Hematopoietic multipotent progenitor cell treated with erythropoietin and hydrocortisone succinate and interleukin-3 and kit ligand, for 4 days (in vitro differentiated cells): ENCODE results near the gene TSR3.

Source experiments
- DNase-seq: peaks from one replicate; pipeline ENCODE4 v3.0.0-alpha.2; 2015

The TSR3 gene

DNA sequence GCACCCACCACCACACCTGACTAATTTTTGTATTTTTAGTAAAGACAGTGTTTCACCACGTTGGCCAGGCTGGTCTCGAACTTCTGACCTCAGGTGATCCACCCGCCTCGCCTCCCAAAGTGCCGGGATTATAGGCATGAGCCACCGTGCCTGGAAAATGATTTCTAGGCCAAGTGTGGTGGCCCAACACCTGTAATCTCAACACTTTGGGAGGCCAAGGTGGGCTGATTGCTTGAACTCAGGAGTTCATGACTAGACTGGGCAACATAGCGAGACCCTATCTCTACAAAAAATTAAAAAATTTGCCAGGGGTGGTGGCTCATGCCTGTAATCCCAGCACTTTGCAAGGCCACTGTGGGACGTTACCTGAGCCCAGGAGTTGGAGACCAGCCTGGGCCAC is 29.3 kb downstream of the TSR3 start:
- no peak for DNase-seq

DNA sequence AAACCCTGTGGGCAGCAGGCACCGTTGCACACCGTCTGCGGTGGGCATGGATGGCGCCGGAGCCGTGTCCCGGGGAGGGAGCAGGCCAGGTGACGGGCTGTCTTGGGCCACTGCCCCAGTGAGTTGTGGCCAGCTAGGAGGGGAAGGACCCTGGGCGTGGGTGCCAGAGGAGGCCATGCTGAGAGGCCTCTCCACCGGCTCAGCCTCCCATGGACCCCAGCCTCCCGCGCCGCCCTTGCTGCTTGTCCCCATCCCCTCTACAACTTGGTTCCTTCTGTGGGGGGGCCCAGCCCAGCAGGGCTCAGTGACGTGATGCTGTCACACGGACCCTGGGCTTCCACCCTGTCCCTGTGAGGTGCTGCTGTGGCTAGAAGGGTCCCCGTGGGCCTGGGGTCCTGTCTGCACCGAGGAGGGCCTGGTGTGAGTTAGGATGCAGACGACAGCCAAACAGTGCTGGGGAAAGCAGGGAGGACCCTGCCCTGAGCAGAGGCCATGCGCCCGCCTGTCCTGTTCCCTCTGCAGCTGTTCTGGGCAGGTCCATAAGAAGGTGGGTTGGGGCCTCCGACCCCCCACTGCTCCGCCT is 30.9 kb downstream of the TSR3 start:
- DNase-seq, result no peak

DNA sequence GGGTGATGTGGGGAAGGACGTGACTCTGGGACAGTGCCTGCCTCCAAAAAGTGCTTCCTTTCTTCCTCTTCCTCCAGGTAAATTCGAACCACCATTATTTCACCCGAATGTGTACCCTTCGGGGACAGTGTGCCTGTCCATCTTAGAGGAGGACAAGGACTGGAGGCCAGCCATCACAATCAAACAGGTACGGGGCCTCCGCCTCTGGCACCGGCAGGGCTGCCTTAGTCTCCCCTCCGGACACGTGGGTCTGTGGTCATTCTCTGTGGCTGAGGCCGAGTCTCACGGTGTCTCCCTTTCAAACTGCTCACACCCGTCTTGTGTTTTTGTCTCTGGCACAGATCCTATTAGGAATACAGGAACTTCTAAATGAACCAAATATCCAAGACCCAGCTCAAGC is 31.6 kb downstream of the TSR3 start:
- DNase-seq, result no peak

DNA sequence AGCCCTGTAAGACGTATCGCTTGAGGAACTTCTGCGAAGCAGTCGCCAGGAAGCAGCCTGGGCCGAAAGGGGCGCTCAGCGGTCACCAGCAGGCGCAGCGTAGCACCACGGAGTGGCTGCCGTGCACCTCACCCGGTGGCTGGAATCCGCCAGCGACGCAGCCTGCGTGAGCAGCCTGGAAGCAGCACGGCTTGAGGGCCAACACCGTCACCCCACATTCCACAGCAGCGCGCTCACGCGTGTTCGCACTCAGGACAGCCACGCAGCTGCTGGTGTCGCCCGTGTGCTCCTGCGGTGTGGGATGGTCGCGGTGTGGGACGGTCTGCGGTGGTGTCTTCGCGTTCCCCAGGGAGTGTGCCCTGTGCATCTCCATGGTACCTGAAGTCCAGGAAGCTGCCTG is 32.6 kb downstream of the TSR3 start:
- DNase-seq, result no peak

DNA sequence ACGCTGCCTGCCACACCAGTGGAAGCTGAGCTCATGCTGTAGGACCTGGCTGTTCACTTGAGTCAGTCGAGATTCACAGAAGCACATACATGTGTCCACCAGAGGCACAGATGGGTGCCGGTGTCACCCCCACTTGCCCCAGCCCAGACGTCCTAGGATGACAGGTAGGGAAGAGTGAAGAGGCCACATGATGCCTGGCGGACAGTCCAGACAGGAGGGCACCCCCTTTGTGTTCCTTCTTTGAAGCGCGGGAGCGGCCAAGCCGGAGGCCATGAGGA is 33.5 kb downstream of the TSR3 start:
- no peak for DNase-seq

DNA sequence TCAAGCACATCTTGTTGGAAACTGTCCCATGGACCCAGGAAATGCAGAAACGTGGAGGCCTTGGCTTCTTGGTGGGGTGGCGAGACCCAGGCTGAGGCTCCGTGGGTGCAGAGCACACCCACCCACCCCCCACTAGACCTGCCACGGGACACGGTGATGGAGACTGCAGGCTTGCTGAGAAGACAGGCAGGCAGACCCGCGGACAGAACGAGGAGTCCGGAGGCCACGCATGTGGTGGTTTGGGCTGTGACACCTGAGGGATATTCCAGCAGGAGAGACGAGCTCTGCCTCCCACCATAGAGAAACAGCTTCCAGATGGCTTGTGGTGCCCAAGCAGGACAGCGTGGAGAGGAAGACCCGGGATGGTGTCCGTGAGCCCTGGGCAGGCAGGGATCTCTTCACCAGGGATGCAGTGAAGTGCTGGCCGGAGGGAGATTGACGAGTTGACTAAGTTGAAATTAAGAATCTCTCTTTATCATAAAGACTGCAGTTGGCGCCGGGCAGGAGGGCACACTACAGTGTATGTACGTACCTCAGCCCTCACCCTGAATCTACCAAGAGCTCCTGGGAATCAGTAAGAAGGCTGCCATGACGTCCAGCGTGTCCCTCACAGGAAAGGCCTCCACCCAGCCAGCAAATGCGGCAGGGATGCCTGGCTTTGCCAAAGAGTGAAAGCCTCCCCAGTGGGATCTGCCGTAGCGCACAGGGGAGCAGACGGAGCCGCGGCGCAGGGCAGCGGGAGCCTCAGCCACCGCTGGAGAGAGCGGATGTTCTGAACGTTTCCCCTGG is 34.0 kb downstream of the TSR3 start:
- no peak for DNase-seq

DNA sequence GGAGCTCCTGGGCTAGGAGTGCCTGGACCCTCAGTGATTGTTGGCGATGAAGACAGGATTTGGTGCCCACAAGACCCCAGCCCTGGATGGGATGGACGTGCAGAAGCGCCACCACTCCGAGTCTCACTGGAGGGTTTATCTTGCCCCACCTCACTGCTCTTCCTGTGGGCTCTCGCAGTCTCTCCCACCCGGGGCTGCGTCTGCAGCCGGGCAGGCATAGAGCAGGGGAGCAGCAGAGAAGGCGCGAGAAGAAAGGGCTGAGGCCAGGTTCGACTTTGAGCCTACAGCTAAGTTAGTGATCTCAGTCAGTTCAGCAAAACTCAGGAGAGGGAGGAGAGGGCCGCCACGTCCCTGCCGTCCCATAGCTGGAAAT is 35.7 kb downstream of the TSR3 start:
- DNase-seq, result no peak

DNA sequence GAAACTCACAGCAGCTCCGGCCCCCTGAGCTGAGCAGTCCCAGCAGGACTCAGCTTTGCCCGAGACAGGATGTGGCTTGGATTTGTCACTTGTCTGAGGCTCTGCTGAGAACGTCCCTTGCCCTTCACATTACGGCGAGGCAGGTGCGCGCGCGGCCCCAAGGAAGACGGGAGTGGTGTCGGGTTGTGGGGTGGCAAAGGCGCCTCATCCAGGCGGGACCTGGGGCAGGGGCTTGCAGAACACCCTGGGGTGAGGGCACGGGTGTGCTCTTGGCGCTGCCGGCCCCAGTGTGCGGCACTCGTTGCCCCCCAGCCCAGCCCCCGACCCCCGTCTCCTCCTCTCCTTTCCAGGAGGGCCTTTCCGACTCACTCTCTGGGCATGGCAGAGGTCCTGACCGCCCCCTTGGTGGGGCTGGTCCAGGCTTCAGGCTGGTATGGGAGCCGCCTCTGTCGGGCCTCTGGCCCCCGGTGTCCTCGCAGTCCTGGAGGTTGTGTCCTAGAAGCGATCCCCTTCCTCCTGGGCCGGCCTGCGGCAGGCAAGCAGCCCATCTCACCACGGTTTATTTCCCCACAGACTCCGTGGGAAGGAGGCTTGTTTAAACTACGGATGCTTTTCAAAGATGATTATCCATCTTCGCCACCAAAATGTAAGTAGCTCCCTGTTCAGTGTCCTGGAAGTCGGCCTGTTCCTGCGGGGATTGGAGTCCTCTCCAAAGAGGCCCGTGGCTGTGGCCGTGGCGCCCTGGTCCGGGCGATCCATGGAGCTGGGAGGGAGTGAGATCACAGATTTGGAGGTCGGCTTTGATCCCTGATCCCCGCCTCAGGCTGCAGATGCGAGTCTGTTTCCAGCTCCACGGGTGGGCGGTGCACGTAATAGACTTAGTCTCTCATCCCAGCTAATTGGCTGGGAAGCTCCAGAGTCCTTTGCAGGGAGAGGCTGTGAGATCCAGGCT is 36.3 kb downstream of the TSR3 start:
- DNase-seq, result no peak

DNA sequence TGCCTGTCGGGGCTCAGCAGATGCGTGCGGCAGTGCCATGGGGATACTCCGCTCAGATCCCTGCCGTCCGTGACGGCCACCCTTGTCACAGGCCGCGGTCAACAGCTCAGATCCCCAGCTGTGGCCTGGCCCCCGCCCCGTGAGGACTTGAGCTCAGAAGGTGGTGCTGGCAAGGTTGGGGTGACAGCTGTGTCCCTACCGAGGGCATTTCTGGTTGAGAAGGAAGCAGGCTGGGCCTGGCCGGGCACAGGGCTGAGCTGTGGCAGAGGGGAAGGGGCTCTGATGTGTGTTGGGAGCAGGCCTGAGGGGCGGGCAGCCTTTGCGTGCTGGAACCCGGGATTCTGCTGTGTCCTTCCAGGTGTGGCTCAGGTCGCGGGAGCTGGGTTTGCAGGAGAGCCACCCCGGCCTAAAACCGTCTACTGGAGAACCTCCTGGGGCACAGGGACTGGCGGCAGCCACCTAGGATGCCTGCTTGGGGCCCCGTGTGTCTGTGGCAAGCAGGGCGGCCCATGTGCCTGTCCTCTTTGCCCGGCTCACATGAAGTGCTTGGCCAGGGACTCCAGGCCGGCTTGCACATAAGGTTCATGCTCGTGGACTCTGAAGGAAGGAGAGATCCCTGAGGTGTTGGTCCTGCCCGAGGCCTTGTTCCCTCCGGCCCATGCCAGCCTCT is 37.1 kb downstream of the TSR3 start:
- no peak for DNase-seq

DNA sequence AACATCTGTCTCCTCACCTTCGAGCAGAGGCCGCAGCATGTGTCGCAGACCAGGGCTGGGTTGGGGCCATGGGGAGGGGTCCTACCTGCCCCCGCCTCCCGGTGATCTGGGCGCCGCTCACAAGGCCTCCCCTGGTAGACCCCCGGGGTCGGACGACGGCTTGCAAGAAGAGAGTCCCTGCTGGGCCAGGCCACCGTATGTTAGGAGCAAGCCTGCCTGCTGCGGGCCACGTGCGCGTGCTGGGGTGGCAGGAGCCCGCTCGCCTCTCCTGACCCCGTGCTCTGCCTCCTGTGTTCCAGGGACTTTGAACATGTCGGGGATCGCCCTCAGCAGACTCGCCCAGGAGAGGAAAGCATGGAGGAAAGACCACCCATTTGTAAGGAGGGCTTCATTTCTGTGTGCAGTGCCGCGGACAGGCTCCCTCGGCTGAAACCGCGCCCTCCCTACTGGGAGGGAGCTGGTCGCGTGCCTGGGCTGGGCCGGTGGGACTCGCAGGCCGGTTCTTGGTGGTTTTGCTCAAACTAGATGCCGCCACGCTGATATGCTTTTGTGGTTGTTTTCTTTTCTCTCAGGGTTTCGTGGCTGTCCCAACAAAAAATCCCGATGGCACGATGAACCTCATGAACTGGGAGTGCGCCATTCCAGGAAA is 37.8 kb downstream of the TSR3 start:
- DNase-seq, result no peak

DNA sequence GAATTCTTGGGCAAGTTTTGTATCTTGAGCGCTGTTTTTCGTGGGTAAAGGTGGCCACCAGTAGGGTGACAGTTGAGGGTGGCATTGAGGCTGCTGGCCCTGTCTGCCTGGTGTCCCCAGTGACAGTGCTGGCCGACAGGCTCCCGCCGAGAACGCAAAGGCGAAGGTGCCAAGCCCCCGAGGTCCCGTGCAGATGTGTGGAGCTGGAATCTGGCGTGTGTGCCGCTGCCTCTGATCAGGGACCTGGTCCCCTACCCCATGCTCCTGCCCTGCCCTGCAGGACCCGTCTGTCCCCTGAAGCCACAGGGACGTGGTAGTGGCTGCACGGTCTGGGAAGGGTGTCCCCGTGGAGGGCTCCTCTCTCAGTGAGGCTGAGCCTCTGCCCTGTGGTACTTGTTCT is 38.8 kb downstream of the TSR3 start:
- no peak for DNase-seq

DNA sequence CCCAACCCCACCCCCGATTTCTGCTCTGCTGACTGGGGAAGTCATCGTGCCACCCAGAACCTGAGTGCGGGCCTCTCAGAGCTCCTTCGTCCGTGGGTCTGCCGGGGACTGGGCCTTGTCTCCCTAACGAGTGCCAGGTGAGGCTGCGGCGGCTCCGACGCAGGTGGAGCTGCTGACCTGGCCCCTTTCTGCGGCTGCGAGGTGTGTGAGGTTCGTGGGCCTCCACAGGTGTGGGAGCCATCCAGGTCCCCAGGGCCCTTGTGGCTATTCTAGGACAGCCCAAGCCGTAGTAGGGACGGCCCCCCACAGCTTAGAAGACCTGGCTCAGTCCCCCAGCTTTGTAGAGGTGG is 39.2 kb downstream of the TSR3 start:
- no peak for DNase-seq

DNA sequence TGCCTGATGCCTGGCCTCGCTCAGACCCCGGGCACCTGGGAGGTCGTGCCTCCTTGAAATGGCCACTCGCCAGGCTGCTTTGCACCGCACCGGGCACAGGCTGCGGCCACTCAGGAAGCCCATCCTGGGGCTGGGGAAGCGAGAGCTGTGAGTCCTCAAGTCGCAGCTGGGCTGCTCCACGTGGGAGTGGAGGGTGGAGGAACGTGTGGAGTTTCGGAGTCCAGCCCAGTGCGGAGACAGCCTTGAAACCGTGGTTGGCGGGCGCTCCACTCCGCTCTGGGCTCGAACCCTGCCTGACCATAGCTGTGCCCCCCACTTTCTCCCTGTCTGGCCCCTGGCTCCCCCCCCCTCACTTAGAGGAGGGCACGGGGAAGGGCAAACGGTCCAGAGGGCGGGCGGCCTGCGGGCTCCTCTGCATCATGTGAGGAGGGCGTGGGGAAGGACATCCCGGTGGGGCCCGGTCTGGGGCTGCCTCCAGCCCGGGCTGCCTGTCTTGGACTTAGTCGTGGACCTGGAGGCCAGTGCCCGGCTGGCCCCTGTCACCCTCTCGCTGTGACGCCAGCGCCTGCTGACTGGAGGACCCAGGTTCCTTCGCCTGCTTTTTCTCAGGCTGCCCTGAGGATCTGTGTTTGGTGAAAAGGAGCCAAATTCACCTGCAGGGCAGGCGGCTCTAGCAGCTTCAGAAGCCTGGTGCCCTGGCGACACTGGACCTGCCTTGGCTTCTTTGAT is 39.8 kb downstream of the TSR3 start:
- peak; percentile 55 for DNase-seq

DNA sequence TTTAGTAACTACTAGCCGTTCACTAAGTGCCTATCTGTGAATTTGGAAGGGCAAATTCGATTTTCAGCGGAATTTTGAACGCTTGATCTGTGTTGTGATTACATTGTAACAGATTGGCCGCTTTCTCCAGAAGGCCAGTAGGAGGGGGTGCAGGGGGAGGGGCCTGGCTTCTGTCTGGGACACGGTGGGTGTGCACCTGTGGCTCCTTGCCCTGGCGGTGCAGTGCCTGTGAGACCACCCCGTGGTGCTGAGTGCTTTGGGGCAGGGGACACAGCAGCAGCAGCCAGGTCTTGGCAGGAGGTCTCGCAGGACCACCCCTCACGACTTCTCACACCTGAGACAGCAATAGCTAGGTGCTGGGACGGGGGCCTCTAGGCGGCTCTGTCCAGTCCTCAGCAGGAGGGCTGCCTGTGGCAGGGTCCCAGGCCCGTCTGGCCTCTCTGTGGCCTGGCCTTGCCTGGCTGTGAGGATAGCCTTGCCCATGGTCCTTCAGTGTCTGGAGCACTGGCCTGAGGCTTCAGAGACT is 40.4 kb downstream of the TSR3 start:
- DNase-seq, result no peak

DNA sequence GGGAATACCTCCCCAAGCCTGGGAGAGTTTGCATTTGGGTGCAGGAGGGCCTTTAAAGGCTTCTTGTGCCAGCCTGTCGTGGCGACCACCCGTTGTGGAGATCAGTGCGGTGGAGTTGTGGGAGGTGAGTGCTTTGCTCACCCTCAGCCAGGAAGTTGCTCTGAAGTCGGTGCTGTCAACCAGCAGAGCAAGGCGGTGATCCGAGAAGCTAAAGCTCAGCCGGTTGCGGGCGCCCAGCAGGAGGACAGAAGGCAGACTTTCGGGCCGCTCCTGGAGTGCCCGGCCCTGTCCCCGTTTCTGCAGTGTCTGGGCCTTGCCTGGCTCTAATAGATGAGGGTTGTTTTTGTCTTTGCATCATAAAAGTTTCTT is 40.9 kb downstream of the TSR3 start:
- peak; percentile 56 for DNase-seq

DNA sequence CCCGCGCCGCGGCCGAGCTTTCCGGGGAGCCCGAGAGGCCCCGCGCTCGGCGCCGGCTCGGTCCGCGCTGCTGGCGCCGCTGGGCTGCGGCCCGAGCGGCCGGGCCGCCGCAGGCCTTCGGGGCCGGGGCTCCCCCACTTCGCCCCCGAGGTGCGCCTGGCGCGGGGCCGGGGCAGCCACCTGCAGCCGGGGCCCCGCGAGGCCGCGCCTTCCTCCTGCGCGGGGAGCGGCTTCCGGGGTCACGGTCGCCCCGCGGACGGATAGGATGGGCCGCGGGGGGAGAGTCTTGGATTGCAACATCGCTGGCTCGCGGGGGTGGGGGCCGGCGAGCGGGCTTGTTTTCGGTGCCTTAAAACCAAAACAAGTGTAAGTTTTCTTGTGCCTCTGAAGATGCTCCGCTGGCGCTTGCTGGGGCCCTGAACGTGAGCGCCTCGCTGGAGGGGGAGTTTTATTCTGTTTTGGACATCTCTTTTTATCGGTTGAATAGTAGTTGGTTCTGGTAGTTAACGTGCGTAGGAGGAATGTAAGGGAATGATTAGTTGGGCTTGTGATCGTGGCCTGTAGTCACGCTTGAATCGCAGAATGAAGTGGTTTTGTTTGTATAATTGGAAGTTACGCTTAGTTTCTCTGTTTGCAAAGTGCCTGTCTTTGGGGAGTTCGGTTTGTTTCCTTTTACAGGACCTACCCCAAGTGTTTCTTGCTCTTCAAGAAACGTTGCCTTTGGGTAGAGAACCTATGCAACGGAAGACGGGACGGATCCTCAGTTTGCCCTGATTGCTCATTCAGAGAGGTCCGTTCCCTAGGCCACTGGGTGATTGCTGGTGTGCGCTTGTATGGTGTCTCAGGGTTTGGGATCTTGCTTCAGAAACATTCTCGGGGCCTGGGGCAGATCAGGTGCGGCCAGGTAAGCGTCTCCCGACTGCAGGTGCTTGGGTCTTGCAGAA is 41.5 kb downstream of the TSR3 start:
- DNase-seq, result peak; percentile 72

DNA sequence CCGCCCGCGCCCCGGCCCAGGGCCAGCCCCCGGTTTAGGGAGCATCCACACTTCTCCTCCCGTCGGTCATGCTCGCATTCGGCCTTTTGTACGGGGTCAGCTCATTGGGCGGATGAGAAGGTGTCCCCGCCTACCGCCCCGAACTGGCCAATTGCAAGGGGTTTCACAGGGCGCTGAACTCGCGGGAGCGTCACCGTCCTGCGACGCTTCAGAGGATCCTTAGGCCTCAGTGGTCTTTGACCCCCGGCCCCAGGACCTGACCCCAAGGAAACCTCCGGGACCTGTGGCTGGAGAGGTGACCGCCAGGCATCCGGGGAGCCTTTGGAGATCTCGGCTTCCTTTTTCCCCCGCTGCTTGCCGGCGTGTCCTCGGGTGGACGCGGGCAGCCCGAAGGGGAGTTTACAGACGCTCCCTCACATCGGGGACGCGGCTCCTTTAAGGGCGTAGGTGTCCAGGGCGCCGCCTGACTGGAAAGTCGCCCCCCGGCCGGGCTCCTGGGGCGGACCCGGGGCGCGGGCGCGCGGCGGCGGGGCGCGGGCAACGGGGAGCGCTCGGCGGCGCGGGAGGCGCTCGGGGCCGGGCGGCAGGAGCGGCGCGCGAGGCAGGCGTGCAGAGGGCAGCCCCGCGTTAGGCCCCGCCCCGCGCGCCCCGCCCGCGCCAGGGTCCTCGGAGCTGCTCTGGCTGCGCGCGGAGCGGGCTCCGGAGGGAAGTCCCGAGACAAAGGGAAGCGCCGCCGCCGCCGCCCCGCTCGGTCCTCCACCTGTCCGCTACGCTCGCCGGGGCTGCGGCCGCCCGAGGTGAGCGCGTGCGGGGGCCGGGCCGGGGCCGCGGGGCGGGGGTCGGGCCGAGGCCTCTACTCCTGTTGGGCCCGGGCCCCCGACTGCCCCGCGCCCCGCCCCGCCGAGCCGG is 42.4 kb downstream of the TSR3 start, which contains the start of gene UBE2I:
TSS of gene UBE2I (plus strand) at position 660 of the 909 bp plus-strand sequence. CDS start 4,395 bp downstream, outside the sequence.
- peak; percentile 98 for DNase-seq

DNA sequence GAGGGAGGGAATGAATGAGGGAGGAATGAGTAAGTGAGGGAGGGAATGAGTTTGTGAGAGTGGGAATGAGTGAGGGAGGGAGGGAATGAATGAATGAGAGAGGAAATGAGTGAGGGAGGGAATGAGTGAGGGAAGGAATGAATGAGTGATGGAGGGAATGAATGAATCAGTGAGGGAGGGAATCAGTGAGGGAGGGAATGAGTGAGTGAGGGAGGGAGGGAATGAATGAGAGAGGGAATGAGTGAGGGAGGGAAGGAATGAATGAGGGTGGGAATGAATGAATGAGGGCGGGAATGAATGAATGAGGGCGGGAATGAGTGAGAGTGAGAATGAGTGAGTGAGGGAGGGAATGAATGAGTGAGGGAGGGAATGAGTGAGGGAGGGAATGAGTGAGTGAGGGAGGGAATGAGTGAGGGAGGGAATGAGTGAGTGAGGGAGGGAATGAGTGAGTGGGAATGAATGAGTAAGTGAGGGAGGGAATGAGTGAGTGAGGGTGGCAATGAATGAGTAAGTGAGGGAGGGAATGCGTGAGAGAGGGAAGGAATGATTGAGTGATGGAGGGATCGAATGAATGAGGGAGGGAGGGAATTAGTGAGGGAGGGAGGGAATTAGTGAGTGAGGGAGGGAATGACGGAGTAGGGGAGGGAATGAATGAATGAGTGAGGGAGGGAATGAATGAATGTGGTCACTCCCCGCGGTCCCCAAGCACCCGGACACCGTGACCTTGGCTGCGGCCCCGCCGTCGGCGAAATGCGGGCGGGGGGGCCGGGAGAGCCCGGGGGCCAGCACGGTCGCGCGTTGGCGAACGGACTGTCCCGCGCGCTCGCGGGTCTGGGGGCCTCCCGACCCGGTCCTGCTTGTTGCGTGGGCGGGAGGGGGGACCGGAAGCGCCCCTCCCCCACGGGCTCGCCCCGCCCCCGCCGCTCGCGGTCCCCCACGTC is 43.4 kb downstream of the TSR3 start:
- DNase-seq, result peak; percentile 81

DNA sequence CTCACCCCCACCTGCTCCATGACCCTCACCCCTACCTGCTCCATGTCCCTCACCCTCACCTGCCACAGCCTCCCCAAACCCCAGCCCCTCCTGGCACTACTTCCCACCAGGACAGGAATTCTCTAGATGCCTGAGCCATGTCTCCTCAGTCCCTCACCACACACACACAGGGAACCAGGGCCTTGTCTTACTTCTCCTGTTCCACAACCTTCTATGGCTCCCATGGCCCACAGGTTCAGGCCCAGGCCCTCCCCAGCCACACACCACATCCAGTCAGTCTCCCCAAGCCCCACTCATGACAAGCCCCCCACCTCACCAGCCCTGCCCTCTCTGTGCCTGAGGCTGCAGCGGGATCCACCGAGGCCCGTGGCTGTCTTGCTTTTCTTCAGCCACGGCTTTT is 45.3 kb downstream of the TSR3 start:
- DNase-seq, result no peak
